Stimulated activated CD8-positive, alpha-beta memory T cell treated with anti-CD3 and anti-CD28 coated beads, Interleukin-15, amount 100 ng/mL, for 1 hour (primary cell): ENCODE results near the gene GABBR2.

ENCODE experiments used
- DNase-seq: peaks from one replicate; pipeline ENCODE4 v3.0.0-alpha.2; 2020; ENCODE audit warnings: low read depth

The GABBR2 gene

DNA sequence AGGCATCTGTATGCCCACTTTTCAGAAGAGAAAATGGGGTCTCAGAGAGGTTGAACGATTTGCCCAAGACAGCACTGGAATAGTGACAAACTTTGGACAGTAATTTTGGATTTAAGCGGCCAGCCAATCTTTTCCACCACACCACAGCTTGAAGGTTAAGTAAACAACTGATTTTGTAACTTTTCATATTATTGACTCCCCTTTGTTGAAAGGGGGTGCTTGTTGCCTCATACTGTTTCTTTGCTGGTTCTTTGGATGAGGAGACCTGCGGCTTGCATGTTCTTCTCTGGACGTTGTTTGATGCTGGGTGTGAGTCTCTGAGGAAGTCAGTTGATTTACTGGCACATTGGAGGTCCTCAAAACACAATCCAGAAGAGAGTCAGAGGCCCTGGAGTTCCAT lies 11.7 kb upstream of the GABBR2 start:
- no peak for DNase-seq

DNA sequence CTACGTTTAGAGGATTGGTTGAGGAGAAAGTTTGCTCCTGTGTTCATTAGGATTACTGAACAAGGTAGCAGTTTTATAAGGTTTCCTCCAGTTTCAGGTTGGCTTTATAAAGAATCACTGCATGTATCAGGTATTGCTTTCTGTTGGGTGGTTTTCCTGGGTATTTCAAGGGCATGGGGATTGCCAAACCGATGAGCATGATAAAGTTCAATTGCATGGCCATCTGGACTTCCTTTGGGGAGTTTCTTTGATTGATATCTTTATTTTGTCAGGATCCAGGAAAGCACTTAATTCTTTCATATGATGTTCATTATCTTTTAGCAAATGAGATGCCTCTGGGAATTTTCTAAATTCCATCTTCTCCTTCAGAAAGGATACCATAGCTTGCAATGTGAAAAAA lies 10.3 kb upstream of the GABBR2 start:
- DNase-seq, result no peak

DNA sequence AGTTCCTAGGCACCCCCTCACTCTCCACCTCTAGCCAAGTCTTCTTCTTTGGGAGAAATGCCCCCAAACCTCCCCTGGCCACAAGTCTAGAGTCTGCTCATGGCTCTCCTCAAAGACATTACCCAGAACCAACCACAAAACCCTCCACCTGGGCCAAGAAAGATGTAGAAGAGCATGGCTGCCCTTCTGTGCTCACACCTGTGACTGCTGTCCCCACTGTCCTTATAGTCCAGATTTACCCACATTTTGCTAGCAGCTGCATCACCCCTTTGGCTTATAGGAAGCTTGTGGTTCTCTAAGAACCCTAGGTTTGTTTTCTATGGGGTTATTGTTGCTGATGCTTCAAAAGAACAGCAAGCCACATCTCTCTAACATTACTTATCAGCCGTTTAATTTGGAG lies 6.1 kb upstream of the GABBR2 start:
- DNase-seq, result no peak

DNA sequence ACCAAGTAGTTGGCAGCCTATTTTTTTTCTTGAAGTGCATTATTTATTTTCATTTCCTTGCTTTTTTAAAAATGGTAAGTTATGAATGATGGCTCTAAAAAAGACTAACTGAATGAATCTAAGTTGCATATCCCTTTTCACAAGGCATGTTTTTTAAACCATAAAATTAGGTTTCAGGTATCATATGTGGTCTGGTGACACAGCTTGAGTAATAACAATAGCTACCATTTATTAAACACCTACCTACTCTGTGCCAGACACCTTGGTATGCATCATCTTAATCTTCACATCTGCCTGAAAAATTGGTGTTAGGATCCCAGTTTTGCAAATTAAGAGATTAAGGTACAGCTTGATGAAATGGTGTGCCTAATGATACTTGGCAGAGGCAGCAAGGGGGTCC lies 4.3 kb upstream of the GABBR2 start:
- no peak for DNase-seq

DNA sequence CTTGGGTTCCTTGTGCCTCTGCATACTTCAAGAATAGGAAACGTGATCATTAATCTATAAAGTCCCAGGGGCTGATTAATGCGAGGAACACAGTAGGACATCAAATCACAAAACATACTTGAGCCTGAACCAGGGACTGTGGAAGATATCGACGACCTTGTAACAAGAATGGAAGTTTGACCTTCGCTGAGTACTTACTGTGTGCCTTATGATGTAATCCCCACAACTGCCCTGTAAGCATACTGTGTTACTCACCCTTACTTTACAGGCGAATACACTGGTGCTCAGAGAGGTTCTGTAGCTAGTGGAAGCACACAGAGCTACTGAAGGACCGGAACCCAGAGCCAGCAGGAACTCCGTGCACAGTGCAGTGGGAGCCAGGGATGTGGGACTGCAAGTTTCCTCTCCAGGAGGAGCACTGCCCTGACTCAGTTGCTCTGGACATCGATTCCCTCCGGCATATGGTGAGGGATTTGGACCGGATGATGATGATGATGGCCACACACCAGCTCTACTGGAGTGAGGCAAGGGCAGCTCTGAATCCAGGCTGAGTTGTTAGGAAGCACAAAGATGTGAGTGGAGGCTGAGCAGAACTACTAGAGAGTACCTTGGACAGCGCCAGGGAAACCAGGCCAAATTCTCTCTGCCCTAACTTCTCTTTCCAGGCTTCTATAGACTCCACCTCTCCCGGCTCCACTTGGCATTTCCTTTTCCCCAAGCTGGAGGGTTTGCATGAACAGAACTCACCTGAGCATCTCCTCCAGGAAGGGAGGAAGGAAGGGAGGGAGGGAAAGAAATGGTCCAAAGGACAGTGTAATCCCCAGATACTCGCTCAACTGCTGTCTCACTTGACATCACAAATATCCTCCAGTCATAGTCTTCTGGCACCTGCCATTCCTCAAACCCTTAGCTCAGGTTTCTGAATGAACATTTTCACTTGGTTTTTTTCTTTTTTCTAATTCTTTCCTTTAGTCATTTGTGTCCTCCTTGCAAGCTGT lies 1.5 kb upstream of the GABBR2 start:
- no peak for DNase-seq

DNA sequence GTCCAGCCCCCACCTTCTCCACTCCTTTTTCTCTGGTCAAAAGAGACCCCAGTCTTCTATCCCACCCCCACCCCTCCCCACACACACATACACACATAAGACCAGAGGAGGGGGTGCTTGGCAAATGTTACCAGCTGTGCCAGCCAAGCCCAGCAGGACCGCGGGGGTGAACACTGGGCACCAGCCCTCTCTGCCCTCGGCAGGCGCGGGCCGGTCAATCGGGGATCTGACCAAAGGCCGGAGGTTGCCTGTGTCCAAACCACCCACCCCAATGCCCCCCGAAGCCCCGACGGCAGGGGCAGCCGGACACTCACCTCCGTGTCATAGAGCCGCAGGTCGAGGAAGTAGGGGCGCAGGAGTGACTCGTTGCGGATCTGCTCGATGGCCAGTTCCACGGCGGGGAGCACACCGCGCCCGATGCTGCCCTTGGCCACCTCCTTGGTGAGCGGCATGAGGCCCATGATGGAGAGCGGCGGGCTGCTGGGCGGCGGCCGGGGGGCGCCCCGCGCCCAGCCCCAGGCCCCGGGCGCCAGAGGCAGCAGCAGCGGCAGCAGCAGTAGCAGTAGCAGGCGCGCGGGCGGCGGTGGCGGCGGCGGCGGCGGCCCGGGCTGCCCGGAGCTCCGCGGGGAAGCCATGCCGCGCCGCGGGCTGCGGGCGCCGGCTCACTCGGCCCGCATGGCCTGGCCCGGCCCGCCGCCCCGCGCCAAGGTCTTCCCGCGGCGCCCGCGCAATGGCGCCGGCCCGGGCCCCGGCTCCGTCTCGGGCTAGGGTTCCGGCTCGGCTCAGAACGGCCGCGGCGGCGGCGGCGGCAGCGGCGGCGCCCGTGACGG lies 417 bp downstream of the GABBR2 start:
- DNase-seq, result no peak

DNA sequence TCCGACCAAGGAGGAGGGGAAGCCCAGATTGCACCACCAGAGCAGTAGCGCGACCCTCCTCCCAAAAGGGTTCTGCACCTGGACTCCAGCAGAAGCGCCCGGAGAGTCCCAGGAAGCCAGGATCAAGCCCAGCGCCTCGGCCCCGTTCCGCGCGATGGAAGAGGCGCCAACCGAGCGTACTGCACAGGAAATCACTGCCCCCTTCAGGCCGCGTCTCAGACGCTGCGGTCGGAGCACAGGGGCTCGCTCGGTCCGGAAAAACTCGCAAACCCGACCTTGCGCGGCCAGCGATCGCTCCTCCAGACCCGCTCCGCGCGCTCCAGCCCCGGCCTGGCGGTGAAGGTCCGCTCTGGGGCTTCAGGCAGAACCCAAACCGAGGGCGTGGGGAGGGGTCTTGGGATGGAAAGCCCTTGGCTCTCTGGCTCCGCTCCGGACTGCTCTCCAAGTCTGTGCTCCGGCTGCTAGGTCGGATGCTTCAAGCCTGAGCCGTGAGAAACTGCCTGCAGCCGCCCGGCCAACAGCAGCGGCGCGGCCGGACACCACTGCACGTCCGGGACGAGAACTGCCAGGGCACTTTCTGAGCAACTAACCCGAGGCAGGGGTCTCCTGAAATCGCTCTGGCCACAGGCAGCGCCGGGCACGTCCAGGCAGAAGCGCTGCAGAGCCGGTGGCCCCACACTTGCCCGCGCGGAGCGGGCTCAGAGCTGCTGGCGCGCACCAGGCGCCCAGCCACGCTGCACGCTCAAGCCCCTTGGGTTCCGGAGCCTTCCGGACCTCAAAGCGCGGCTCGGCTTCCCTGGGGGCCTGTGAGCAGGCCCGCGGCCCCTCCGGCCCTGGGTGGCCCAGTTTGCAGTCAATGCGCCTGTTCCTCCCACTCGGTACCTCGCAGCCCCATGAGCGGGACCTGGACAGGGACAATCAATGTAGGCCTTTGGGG lies 1.3 kb downstream of the GABBR2 start:
- DNase-seq, result no peak

DNA sequence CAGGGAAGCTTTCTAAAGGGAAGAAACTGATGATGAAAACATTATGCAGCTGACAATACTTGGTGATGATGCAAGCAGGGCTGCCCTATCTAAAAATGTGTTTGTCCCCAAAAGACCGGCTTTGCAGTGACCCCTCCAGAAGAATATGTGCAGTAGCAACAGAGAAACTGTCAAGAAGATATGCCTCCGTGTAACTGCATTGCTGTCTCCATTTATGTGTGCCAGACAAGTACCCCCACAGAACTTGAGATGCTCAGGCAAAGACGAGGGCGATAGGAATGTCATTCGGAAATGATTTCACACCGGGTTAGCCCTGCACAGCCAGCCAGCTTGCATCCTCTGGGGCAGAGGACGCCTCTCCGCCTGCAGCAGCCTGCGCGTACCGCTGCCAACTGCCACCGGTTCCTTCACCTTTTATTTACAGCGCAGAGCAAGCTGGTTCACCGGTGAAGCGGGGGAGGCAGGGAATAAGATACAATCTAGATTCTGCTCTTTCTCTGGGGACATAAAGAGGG lies 2.0 kb downstream of the GABBR2 start:
- no peak for DNase-seq

DNA sequence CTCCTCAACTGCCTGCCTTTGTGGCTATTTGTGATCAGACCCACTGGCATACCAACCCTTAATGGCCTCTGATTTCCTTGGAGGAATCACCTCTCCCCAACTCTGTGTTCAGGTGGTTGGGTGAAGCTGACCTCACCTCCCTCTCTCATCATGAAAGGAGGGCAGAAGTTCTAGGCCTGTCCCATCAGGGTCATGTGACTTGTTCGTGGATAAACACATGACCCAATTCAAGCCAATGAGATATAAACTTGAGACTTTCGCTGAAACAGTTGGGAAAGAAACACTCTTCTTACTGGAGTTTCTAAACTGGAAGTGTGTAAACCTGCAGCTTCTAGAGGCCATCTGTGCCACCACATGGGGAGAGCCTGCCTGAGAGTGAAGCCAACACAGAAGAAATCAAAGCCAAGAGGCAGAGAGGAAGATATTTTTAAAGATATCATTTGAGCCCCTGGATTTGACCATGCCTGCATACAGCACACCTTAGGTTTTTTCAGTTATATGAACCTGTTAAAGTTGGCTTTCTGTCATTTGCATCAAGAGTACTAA lies 5.8 kb downstream of the GABBR2 start:
- DNase-seq, result no peak

DNA sequence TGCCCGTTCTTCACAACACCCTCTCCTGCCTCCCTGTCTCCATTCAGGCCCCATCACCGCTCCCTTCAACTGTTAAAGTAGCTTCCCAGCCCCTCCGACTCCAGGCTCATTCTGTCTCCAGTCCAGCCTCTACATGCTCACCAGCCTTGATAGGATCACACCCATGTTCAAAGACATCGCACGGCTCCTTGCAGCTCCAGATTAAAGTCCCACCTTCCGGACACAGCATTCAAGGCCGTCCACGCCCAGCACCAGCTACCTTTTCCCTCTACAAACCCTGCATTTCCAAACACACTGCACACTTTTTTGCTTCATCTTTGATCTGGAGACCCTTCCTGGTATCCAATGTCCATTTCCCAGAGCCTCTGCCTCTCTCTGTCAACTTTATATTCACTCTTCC lies 6.4 kb downstream of the GABBR2 start:
- DNase-seq, result no peak

DNA sequence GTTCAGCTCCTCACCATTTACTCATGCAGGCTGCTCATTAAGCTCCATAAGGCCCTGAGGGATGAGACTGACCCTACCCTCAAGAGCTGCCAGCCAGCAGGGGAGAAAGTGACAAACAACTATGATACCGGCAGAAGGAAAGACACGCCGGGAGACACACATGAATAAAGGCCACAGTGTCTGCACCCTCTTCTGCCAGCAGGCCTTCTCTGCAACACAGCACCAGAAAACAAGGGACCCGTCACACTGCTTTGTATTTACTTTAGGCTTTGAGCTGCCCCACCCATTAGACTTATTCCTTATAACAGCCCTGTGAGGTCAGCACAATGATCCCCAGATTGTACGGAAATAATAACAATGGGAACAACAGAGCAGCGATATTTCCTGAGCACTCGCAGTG lies 7.2 kb downstream of the GABBR2 start:
- no peak for DNase-seq

DNA sequence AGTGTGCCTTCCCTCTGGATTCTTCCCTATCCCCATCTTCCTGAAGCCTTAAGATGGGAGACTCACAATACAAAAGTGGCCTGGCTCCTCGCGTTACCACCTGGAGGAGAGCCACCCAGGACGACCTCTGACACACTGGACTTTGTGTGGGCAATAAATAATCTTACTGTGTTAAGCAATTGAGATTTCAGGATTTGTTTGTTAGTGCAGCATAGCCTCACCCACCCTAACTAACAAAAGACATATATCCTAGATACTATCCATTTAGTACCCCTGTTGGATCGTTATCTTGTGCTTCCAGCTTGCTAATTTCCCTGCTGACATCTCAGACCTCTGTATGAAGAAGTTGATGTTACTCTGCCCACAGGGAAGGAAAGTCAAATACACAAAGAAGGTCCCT lies 7.9 kb downstream of the GABBR2 start:
- DNase-seq, result no peak

DNA sequence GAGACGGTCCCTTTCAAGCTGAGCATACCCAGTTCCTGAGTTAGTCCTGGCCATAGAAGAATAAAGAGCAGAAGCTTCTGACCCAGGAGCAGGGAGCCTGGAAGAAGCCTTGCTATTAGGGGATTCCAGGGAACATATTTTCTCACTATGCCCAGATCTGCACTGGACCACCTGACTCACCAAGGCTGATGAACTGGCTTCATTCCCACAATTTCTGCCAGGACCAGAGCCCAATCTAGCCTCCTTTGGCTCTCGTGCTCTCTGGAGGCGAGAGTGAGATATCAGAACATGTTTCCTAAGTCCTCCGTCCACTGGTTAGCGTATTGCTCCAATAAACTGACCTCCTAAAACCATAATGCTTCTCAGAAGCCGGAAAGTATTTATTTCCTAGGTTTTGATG lies 9.9 kb downstream of the GABBR2 start:
- no peak for DNase-seq

DNA sequence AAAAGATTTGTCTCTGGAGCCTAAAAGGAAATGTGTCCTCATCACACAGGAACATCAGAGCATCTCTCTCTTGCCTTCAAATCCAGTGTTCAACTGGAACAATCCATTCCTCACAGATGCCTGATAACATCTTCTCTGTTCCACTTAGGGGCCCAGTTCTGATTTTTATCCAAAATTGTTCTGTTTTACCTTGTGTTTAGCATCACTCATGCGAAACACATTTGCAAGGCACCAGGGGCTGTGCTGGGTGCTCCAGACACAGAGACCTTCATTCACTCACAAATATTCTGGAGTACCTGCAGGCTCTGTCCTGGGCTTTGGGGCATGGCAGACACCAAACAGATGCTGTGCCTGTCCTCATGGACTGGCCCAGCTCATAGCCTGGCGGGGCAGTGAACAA lies 13.8 kb downstream of the GABBR2 start:
- DNase-seq, result no peak

DNA sequence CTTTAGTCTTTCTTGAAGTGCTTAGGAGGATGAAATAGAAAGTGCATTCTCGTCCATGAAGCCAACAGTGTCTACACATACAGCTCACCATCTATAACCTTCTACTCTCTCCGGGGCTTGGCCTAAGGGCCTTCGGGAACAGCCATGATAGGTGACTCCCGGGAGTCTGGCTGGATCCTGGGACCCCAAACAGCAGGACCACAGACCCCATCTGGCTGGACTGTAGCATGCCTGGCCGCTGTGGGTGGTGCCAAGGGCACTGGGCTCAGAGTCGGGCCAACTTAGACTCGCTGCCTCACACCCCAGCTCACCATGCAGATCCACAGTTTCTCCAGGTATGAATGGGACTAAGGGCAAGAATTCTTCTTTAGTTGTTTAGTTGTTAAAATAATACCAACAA lies 16.3 kb downstream of the GABBR2 start:
- no peak for DNase-seq

DNA sequence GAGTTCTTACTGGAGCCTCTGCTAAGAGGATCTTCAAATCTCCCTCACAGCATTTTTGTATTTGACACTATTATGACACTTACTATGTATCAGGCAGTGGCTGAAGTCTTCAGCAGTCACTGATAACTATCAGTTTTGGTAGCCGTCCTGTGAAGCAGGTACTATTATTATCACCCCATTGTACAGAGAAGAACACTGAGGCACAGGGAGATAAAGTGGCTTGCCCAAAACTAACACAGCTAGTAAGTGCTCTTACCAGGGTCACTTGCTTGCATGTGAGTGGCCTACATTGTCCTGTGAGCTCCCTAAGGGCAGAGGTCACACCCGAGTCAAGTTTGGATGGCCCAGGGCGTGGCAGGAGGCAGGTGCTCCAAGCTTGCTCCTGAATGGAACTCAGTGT lies 16.8 kb downstream of the GABBR2 start:
- DNase-seq, result no peak

DNA sequence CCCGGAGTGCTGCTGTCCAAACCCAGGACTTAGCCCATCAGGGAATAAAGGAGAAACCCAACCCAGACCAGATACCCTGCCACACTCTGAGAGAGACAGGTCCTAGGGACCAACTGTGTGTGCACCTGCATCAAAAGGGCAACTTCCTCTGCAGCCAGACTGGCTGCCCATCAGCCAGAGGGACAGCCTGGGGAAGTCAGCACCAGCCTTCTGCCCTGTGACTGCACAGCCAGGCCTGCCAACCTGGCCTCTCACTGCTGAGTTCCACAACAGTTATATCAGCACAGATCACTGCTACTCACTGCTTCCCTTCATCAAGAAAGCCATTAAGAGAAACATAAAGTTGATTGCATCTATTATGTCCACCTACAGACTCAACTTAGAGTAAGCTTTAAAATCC lies 18.0 kb downstream of the GABBR2 start:
- no peak for DNase-seq

DNA sequence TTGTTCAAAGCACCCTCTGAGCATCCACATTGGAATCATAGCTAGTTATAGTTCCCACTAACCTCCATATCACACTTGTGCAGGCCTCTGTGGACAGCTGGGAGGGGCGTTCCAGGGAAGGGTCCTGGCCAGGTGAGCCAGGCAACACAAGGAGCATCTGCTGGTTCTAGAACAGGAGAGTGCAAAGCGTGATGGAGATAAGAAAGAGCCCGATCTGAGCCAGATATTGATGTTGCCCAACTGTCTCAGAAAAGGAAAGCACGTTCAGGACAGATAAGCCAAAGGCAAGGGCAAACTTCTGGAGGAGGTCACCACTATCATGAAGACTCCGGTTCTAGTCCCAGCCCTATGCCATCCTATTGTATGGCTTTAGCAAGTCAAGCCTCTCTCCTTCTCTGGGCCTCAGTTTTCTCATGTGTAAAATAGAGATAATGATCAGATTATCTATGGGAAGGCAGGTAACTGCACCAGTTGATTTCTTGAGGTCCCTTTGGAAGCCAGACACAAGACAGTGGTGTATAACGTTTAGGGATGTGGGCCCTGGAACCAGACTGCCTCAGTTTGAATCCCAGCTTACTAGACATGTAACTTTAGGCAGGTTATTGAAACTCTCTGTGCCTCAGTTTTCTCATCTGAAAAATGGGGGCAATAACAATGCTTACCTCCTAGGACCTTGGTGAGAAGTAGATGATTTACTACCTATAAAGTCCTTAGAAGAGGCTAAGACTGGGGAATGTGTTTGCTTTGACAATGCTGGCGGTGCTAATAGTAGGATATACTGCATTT lies 19.8 kb downstream of the GABBR2 start:
- DNase-seq, result no peak

DNA sequence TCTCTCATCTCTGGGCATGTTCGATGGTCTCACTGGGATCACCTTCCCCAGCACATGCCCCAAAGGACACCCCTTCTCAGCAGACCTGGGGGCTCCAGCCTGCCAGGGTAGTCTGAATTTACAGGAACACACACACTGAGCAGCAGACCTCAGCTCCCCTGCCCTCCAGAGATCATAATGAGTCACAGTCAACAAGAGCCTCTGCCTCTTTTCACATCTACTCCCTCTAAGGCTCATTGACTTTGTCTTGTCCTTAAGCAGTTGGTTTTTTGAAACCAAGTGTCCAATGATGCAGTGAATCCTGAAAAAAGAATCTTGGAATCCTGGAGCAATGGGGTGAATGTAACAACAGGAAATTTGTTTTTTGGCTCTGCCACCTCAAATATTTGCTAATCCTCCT lies 20.8 kb downstream of the GABBR2 start:
- DNase-seq, result no peak

DNA sequence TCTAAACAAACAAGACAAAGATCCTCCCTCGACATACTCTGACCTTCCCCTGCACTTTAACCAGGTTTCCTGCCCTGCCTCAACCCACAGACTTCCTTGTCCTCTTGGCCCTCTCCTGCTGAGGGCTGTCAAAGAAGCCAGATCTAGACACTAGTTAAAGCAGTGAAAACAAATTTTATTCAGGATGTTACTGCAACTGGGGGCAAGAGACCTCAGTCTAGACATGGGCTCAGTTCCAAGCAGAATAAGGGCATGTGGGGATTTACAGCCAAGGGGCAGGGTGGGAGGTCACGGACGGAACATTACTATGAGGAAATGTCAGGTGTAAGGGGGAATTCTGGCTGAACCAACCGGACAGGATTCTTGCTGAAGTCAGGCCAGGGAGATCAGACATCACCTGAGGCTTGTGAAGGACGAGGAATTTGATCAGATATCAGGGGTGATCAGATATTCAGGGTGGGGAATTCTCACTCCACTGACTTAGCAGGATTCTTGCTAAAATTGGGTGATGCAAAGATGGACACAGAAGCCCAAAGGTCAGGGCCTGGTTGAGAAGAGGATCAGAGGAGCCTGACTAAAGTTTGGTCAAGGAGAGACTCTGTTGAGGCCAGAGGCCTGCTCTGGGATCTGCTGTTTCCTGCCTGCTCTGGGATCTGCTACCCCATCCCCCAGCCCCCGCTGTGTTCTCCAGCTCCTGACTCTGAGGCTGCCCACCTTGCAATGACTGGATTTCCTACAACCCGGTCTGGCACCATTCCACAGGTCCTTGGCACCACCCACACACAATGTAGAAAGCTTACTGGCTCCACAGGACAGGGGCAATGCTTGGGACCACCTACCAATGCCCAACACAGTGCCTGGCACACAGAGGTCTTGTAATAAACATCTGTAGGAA lies 21.5 kb downstream of the GABBR2 start:
- DNase-seq, result no peak
